CD1c-positive myeloid dendritic cell (primary cell): ENCODE results near the gene FTSJ3.
A peak's percentile ranks its signal among the peaks of the same experiment; 100 is the strongest.
"Not testable (repeated sequence)": the region's sequence is repeated elsewhere in the genome, so short reads cannot be mapped to it uniquely, and the experiment has no call there.

ENCODE experiments used
- DNase-seq: peaks from one replicate; pipeline ENCODE4 v3.0.0-alpha.2; 2016; ENCODE audit errors: extremely low spot score

Gene FTSJ3

DNA sequence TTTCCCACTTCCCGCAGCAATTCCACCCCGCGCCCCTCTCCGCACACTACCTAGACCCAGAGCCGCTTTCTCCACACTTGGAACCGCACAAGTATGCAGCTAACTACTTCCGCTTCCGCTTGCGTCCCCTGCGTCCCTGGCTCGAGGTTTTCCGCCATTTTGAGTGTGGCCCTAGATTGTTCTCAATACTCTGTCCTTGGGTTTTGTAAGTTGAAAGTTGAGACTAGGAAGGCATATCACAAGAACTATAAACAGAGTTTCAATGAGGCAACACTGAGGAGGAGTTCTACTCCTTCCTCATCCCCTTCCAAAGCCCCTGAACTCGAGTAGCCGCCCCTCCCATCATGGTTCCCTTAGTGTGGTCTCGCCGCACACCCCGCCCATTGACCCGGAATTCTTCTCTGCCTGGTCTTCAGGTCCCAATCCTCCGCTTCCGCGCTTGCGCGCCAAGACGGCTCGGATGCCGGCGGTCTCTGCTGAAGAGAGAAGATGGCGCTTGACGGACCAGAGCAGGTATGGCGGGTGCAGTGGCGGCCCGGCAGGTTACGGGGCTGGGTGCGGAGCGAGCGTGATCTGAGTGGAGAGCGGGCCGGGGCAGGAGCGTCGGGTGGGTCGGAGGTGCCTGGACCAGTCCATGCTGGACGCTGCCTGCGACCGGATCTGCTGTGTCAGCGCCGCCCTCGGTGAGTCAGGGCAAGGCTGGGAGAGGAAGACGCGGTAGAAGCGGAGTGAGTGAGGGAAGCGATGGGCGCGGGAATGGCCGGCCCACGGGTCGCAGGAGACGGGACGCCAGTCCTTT lies at the start of gene FTSJ3, which contains the start of gene PSMC5:
FTSJ3 (minus strand) TSS at position 662 of the 799 bp plus-strand sequence. CDS start 761 bp downstream, outside the sequence.
PSMC5 (plus strand) TSS at position 430 of the 799 bp plus-strand sequence; CDS start at position 490, 60 bp downstream.
- DNase-seq = peak; percentile 97

- DNase-seq = not testable (repeated sequence)
These were observed 47.2 kb upstream of the FTSJ3 start for GRCh38 chr17:63874693-63875092.

DNA sequence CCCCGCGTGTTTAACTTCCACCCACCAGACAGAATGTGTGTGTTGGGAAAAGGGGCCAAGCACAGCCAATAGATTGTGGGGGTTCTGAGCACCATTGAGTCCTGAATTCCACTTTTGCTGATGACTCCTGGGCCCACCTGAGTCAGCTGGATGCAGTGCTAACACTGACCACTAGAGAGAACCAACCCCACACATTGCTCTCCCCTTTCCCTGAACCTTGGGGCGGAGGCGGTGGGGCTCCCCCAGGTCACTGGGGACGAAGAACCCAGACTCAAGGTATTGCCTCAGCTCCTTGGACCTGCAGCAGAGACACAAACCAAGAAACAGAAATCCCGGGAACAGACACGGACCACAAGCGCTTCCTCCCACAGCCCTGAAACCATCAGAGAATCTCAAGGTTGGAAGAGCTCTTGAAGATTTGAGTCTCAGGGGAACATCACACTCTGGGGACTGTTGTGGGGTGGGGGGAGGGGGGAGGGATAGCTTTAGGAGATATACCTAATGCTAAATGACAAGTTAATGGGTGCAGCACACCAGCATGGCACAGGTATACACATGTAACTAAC lies 46.7 kb upstream of the FTSJ3 start:
- DNase-seq = not testable (repeated sequence)

GRCh38 chr17:63873577-63873976 lies 46.1 kb upstream of the FTSJ3 start, which contains the start of gene CSH2:
CSH2 (minus strand) TSS chr17:63873677; CDS start chr17:63873614, 63 bp downstream.
- not testable (repeated sequence) for DNase-seq

DNA sequence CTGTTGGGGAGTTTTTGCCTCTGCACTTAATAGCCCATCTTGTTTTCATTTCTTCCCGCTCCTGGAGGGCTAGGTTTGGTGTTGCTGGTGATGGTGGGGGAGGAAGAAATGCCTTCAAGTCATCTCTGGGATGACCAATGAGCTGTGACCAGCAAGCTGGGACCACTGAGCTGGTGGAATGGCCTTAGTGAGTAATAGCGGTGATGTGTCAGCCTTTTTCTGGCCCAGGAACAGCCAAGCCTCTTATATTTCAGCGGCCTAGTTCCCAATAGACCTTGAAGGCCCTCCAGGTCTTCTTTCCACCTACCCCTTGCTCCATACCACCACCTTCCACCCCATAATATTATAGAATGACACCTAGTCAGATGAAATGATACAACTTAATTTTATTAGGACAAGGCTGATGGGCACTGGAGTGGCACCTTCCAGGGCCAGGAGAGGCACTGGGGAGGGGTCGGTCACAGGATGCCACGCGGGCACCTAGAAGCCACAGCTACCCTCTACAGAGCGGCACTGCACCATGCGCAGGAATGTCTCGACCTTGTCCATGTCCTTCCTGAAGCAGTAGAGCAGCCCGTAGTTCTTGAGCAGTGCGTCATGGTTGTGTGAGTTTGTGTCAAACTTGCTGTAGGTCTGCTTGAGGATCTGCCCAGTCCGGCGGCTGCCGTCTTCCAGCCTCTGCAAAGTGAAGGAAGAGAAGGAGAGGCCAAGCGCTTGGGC lies 44.3 kb upstream of the FTSJ3 start:
- DNase-seq = not testable (repeated sequence)

DNA sequence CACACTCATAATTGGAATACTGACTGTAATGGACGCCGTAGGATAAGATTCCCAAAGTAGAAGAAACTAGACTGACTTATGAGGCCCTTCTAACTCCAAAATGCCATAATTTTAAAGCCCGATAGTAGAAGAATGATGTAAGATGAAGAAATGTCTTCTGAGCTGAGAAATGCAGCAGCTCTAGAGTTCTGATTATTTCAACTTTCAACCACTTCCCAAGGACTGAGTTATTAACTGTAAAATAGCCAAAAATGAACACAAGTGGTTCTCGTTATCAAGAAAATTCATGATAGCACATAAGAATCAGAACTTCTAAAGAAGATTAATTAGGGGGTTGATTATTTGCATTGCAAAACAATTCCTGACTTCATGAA lies 42.8 kb upstream of the FTSJ3 start:
- not testable (repeated sequence) for DNase-seq

DNA sequence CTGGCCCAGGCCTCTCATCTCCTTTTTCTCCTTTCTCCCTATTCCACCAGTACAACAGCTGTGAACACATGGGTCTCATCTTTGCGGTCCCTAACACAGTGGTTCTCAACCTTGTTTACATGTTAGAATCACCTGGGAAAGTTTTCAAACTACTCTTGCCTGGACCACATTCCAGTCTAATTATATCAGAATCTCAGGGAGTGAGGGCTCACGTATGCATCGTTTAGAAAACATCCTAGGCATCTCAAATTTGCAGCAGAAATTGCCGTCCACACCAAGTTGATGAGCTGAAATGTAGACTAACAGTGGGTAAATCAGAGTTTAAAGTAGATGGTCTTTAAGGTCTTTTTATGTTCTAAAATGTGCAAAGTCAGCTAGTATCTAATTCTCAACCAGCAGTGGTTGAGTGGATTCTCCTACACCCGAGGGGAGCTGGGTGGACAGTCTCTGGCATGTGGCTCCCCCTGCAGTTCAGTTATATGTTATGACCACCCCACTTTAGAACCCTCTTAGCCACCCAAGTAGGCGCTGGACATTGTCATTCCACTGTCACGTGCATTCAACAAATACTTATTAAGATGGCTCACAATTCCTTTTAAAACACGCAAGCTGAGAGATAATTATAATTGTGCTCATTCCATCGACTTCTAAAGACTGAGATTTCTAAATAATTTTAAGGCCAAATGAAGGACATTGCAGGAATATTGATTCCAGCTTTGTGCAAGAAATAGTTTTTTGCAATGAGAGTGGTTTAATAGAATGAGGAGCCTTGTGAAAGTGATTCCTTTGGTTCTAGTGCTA lies 42.2 kb upstream of the FTSJ3 start:
- DNase-seq = not testable (repeated sequence)

- not testable (repeated sequence) for DNase-seq
These were observed 39.2 kb upstream of the FTSJ3 start for GRCh38 chr17:63866625-63867024.

DNA sequence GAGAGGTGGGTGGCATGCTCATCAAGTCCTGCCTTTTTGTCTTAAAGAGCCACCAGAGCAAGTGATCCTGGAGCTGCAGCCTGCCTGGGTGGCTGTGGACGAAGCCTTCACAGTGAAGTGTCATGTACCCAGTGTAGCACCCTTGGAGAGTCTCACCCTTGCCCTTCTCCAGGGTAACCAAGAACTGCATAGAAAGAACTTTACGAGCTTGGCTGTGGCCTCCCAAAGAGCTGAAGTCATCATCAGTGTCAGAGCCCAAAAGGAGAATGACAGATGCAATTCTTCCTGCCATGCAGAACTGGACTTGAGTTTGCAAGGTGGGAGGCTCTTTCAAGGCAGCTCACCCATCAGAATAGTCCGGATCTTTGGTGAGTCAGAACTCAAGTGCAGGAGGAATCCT lies 31.8 kb upstream of the FTSJ3 start:
- DNase-seq = no peak

DNA sequence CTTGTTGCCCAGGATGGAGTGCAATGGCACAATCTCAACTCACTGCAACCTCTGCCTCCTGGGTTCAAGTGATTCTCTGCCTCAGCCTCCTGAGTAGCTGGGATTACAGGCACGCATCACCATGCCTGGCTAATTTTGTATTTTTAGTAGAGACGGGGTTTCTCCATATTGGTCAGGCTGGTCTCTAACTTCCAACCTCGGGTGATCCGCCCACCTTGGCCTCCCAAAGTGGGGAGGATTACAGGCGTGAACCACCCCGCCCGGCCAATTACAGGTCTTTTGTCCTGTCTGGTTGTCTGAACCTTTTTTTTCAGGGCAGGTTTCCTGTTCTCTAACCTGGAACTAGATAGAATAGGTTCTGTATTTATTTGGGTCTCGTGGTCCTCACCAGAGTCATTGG lies 29.0 kb upstream of the FTSJ3 start:
- not testable (repeated sequence) for DNase-seq

DNA sequence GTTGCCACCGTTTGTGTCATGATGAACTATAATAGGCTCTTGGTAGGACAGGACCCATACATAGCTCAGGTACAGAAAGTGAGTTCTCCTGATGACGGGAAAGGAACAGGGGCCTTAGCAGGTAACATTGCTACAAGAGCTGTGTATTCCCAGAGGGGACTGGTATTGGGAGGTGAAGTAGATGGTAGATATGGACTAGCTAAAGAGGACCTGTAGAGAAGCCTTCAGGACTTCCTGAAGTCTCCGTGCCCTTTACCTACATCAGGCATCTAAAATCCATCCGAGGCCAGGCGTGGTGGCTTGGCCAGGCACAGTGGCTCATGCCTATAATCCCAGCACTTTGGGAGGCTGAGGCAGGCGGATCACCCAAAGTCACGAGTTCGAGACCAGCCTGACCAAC lies 27.7 kb upstream of the FTSJ3 start:
- no peak for DNase-seq

- DNase-seq = no peak
These were observed 27.2 kb upstream of the FTSJ3 start for GRCh38 chr17:63854709-63855108.

GRCh38 chr17:63853260-63853659 lies 25.8 kb upstream of the FTSJ3 start:
- no peak for DNase-seq

DNA sequence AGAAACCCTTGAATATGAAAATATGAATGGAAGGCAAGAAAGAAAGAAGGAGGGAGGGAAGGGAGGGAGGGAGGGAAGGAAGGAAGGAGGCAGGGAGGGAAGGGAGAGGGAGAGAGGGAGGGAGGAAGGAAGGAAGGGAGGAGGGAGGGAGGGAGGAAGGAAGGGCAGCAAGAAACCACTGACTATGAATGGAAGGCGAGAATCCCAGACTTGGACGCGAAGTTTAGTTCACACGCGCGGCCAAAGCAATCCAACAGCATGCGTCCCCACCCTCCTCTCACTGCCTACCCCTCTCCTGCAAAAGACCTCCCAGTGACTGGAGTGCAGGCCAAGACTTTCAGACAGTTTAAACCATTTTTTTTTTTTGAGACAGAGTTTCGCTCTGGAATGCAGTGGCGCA lies 22.9 kb upstream of the FTSJ3 start:
- no peak for DNase-seq

DNA sequence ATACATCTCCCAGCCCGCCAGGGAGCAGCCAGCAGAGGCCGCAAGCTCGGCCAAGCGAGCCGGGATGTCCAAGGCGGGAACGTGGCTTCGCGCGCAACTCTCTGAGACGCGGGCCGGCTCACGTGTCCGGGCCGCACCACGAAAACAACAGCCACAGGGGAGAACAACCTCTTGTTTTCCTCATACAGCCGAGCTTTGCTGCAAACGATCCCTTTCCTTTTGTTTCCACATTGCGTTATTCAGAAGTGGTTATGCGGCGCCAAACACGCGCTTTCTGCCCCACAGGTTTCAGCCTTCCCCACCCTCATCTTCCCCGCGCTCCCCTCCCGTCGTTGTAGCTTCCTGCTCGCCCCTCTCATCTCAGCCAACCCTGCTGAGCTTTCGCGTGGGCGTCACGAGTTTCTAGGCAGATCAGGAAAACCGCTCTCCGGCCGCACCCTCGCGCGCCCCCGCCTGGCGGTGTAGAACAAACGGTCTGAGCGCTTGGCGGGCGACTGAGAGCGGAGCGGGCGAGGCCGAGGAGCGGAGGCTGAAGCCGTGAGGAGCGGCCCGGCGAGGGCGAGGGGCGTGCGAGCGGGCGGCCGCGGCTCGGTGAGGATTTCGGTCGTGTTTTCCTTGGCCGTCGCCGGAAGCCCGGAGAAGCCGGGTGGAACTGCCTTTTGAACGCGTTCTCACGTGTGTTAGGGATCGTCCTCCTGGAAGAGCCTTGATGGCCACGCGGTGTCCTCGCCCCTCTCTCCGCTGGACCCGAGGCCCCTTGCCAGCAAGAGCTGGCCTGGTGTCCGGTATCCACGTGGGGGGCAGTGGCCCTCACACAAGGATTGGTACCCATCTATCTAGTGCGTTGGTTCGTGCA lies 21.6 kb upstream of the FTSJ3 start:
- peak; percentile 98 for DNase-seq

- no peak for DNase-seq
These were observed 20.2 kb upstream of the FTSJ3 start for GRCh38 chr17:63847525-63848249.

- no peak for DNase-seq
These were observed 18.0 kb upstream of the FTSJ3 start for GRCh38 chr17:63845509-63845908.

DNA sequence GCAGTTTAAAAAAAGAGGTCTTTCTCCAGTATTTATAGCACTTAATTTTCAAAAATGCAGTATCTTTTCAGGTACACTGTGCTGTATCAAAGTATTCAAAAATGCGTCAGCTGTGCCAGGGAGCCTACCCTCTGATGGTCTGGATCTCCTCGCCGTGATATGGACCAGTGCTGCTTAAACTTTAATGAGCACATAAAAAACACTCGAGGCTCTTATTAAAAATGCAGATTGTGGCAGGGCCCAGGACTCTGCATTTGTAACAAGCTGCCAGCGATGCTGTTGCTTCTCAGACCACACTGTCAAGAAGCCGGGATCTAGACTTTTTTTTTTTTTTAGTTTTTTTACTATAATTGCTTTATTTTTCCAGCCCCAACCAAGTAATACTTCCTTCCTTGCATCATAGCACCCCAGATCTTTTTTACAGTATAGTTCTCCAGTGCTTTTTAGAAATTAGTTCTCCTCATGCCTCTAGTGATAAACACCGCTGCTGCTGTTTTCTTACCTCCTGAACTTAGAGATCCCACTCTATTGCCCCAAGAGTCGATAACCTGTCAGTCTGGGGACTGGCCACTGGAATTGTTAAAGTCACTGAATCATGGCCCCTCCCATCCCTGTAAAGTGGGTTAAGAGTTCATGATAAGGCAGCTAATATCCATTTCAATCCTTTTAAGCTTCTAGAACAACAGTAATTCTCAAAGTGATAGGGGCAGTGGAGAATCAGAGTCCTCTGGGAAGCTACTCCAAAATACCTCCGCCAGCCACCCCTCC lies 16.6 kb upstream of the FTSJ3 start:
- DNase-seq = no peak

DNA sequence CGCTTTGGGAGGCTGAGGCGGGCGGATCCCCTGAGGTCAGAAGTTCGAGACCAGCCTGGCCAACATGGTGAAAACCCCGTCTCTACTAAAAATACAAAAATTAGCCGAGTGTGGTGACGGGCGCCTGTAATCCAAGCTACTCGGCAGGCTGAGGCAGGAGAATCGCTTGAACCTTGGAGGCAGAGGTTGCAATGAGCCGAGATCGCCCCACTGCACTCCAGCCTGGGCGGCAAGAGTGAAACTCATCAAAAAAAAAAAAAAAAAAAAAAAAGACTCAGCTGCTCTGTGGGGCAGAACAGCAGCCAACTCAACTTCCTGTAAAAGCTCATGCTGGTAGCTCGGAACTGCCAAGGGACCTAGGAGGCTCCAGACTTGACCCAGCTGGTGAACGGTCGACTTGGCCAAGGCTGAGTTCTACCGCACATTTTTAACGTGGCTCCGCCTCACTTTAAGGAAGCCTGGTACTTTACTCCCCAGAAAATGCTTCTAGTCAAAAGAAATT lies 16.0 kb upstream of the FTSJ3 start:
- peak; percentile 66 for DNase-seq
